CD4-positive, alpha-beta T cell (primary cell): ENCODE measurements around the gene RBM48. TPM values are rescaled to one million over a fixed set of nuclear protein-coding genes. Genes with fewer than 3 reads are reported as not detected.
"Not testable (repeated sequence)": the region's sequence is repeated elsewhere in the genome, so short reads cannot be mapped to it uniquely, and the experiment has no call there.

Experiments used
- ATAC-seq: fragments of 200-7000 bp; cut with Tn5 transposase; one replicate; pipeline ENCODE4 v1.10.0; 2022; ENCODE audit warnings: mild to moderate bottlenecking; ENCODE audit not compliant: poor library complexity
- CTCF ChIA-PET: fragments of 350-600 bp; sonication (Branson Sonifier 250); formaldehyde crosslinking; loops from one replicate; lab custom pipeline; 2021; ENCODE audit warnings: antibody characterized with exemption, inconsistent platforms; lab: Charles Lee
- POLR2A ChIA-PET: fragments of 350-600 bp; sonication (Branson Sonifier 250); formaldehyde crosslinking; loops from one replicate; lab custom pipeline; 2021; ENCODE audit warnings: antibody characterized with exemption, inconsistent platforms; lab: Charles Lee
- DNase-seq, 14 experiments: peaks; one replicate each; pipeline ENCODE4 v3.0.0-alpha.2; 2013 to 2020; ENCODE audit warnings: mixed read lengths in 2 of 14
- H3K27ac ChIP-seq, 2 donors: one replicate each; pipeline versions ENCODE4 v1.5.1 to v1.7.0; 2013; ENCODE audit warnings: low read length in 2 of 2, low read depth in 1 of 2, mild to moderate bottlenecking in 1 of 2
- H3K27me3 ChIP-seq, 2 experiments: 1 replicate in 1 of 2; 2 replicates in 1 of 2; pipeline versions ENCODE4 v1.6.1 to v1.7.0; 2013; ENCODE audit warnings: low read length in 2 of 2, control low read depth in 1 of 2, mild to moderate bottlenecking in 1 of 2, moderate library complexity in 1 of 2; ENCODE audit not compliant: insufficient read depth in 2 of 2, control insufficient read depth in 1 of 2
- H3K36me3 ChIP-seq: one replicate; pipeline ENCODE4 v1.6.1; 2013; ENCODE audit warnings: low read length, control low read depth; ENCODE audit not compliant: insufficient read depth
- H3K4me1 ChIP-seq: one replicate; pipeline ENCODE4 v1.6.1; 2013; ENCODE audit warnings: low read length, control low read depth; ENCODE audit not compliant: insufficient read depth
- H3K4me3 ChIP-seq: one replicate; pipeline ENCODE4 v1.5.1; 2013; ENCODE audit warnings: mild to moderate bottlenecking, low read length, moderate library complexity
- H3K9me3 ChIP-seq, 2 experiments: 1 replicate in 1 of 2; 2 replicates in 1 of 2; pipeline versions ENCODE4 v1.6.1 to v1.7.0; 2013; ENCODE audit warnings: low read length in 2 of 2, mild to moderate bottlenecking in 2 of 2, control low read depth in 1 of 2, moderate library complexity in 1 of 2; ENCODE audit not compliant: control insufficient read depth in 1 of 2, insufficient read depth in 1 of 2
- H3K27ac Mint-ChIP-seq: one replicate; pipeline ENCODE4 v1.8.0; 2020; ENCODE audit warnings: mixed read lengths
- H3K27me3 Mint-ChIP-seq: one replicate; pipeline ENCODE4 v1.8.0; 2021; ENCODE audit warnings: mixed read lengths
- H3K36me3 Mint-ChIP-seq: one replicate; pipeline ENCODE4 v1.8.0; 2021; ENCODE audit warnings: low read depth, mixed read lengths
- H3K4me1 Mint-ChIP-seq: one replicate; pipeline ENCODE4 v1.8.0; 2021; ENCODE audit warnings: low read depth, mixed read lengths
- H3K4me3 Mint-ChIP-seq: one replicate; pipeline ENCODE4 v1.8.0; 2020; ENCODE audit warnings: mild to moderate bottlenecking, mixed read lengths
- H3K9me3 Mint-ChIP-seq: one replicate; pipeline ENCODE4 v1.8.0; 2020; ENCODE audit warnings: mixed read lengths
- CTCF ChIP-seq: fragments of 200-600 bp; IDR thresholded peaks from one replicate; pipeline ENCODE4 v1.8.0; 2022; ENCODE audit warnings: antibody characterized with exemption, mild to moderate bottlenecking
- intact Hi-C, 2 experiments: fragments of 100-400 bp; cut with DNase I in 1 of 2; cut with micrococcal nuclease in 1 of 2; formaldehyde crosslinking; loops; one replicate each; pipeline versions ENCODE4 v1.15.1 to v1.9.0; 2023 to 2025; cut with DNase I, micrococcal nuclease
- total RNA-seq, 174 experiments: library from RNA in 2 of 174; stranded (reverse) in 2 of 174; gene quantifications; one replicate each; pipeline ENCODE4 v1.2.3 and lab custom pipeline; 2021 to 2026

RBM48 gene
- total RNA-seq, 2 experiments from 2014 or later, result 45.4 to 47.3 TPM

GRCh38 chr7:92528958-92529264, 316 bp downstream of the RBM48 start:
- ATAC-seq, result no peak
- H3K4me1 Mint-ChIP-seq, result peaks cover 57% of the 10 kb centered on the region

GRCh38 chr7:92534572-92534971, 6.0 kb downstream of the RBM48 start:
- DNase-seq (no peak), ATAC-seq (no peak)
- ChIA-PET POLR2A (no interaction called here), CTCF (no interaction called here)
- no peaks in the 10 kb centered on the region for H3K27me3 Mint-ChIP-seq
- H3K4me1 ChIP-seq, result peaks cover 8% of the 10 kb centered on the region
- H3K4me3 Mint-ChIP-seq, result no peak overlapping the region
- H3K36me3 ChIP-seq, result peaks cover 84% of the 10 kb centered on the region
- intact Hi-C loops, result loop anchor here in 1 of 2 experiments (5.0 to 10.0 kb wide), 3 partner anchors 590 to 693 kb away; partner anchors contain the start of genes AKAP9, HEPACAM2 and MTERF1
- no peaks in the 10 kb centered on the region for H3K9me3 ChIP-seq
- TF ChIP-seq CTCF, result no peak
- no peak overlapping the region for H3K4me3 ChIP-seq
- H3K4me1 Mint-ChIP-seq, result peaks cover 47% of the 10 kb centered on the region
- peaks cover 86% of the 10 kb centered on the region for H3K36me3 Mint-ChIP-seq
- no peaks in the 10 kb centered on the region for H3K9me3 Mint-ChIP-seq
- no peaks in the 10 kb centered on the region for H3K27me3 ChIP-seq
- H3K27ac ChIP-seq, result no peak overlapping the region
- H3K27ac Mint-ChIP-seq, result no peak overlapping the region

More at GRCh38 chr7:92528958-92529264, 316 bp downstream of the RBM48 start:
- Mint-ChIP-seq H3K27me3 (no peaks in the 10 kb centered on the region), H3K9me3 (no peaks in the 10 kb centered on the region), H3K36me3 (peaks cover 46% of the 10 kb centered on the region), H3K4me3 (peak overlapping the region; percentile 92), H3K27ac (peak overlapping the region; percentile 94)
- Histone ChIP-seq H3K27me3 (no peaks in the 10 kb centered on the region), H3K9me3 (no peaks in the 10 kb centered on the region), H3K4me1 (peaks cover 19% of the 10 kb centered on the region), H3K36me3 (peaks cover 31% of the 10 kb centered on the region), H3K27ac (peak overlapping the region; percentile 86 to 97), H3K4me3 (peak overlapping the region; percentile 94)
- DNase-seq, result no peak
- intact Hi-C loops, result loop anchor here (1.0 to 10.0 kb wide), 10 partner anchors 61 to 648 kb away; partner anchors contain the start of genes ANKIB1 (in 2 of the 2), FAM133B (in 2 of the 2), KRIT1 (in 2 of the 2) and MTERF1 (in 1 of the 2)
- TF ChIP-seq CTCF, result peak; percentile 3
- POLR2A ChIA-PET, result interaction anchor here (0.6 to 2.7 kb wide), 35 partner anchors 9 to 703 kb away, joined by 3 to 77 read pairs (median 5); partner anchors contain the start of genes AKAP9, ANKIB1, CDK6 and CYP51A1
- CTCF ChIA-PET, result interaction anchor here (0.7 to 2.2 kb wide), 20 partner anchors 9 to 589 kb away, joined by 3 to 18 read pairs (median 4); partner anchors contain the start of genes AKAP9, CYP51A1, FAM133B and GATAD1

DNA sequence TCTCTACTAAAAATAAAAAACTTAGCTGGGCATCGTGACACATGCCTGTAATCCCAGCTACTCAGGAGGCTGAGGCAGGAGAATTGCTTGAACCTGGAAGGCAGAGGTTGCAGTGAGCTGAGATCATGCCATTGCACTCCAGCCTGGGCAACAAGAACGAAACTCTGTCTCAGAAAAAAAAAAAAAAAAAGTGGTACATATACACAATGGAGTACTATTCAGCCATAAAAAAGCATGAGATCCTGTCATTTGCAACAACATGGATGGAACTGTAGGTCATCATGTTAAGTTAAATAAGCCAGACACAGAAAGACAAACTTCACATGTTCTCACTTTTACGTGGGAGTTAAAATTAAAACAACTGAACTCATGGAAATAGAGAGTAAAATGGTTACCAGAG, 14.9 kb downstream of the RBM48 start:
- intact Hi-C loops, H3K27ac ChIP-seq, POLR2A ChIA-PET, H3K27me3 Mint-ChIP-seq, H3K27ac Mint-ChIP-seq, H3K27me3 ChIP-seq, H3K4me3 Mint-ChIP-seq, H3K36me3 ChIP-seq, H3K4me1 ChIP-seq, H3K4me1 Mint-ChIP-seq, H3K4me3 ChIP-seq, DNase-seq, H3K9me3 Mint-ChIP-seq, H3K36me3 Mint-ChIP-seq, ATAC-seq: not testable (repeated sequence)
- CTCF ChIA-PET, result interaction anchor here (0.7 kb wide), 1 partner anchor 316 kb away, joined by 3 read pairs; no protein-coding TSS in a partner anchor
- H3K9me3 ChIP-seq, result peaks cover 0 to 13% of the 10 kb centered on the region in 2 experiments

DNA sequence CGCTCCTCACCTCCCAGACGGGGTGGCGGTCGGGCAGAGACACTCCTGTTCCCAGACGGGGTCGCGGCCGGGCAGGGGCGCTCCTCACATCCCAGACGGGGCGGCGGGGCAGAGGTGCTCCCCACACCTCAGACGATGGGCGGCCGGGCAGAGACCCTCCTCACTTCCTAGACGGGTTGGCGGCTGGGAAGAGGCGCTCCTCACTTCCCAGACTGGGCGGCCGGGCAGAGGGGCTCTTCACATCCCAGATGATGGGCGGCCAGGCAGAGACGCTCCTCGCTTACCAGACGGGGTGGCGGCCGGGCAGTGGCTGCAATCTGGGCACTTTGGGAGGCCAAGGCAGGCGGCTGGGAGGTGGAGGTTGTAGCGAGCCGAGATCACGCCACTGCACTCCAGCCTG, 16.5 kb downstream of the RBM48 start:
- H3K4me1 Mint-ChIP-seq, H3K27me3 Mint-ChIP-seq, DNase-seq, CTCF ChIA-PET, H3K27ac ChIP-seq, POLR2A ChIA-PET, H3K4me3 Mint-ChIP-seq, H3K4me3 ChIP-seq, H3K27ac Mint-ChIP-seq, H3K9me3 Mint-ChIP-seq, H3K36me3 Mint-ChIP-seq, H3K36me3 ChIP-seq, H3K4me1 ChIP-seq, H3K27me3 ChIP-seq, ATAC-seq, intact Hi-C loops: not testable (repeated sequence)
- peaks cover 0 to 13% of the 10 kb centered on the region in 2 experiments for H3K9me3 ChIP-seq
